Astrocyte (in vitro differentiated cells and primary cell): ENCODE results near the gene DAGLA.

Source experiments
- CTCF ChIP-seq: IDR thresholded peaks from 2 replicates; pipeline ENCODE4 v1.5.1; 2011; ENCODE audit warnings: low read depth, mild to moderate bottlenecking, inconsistent platforms, low read length, moderate library complexity; ENCODE audit not compliant: insufficient read depth
- EZH2 ChIP-seq: IDR thresholded peaks from 2 replicates; pipeline ENCODE4 v1.6.1; 2012; ENCODE audit warnings: mild to moderate bottlenecking, low read length, inconsistent platforms; ENCODE audit not compliant: insufficient read depth

DNA sequence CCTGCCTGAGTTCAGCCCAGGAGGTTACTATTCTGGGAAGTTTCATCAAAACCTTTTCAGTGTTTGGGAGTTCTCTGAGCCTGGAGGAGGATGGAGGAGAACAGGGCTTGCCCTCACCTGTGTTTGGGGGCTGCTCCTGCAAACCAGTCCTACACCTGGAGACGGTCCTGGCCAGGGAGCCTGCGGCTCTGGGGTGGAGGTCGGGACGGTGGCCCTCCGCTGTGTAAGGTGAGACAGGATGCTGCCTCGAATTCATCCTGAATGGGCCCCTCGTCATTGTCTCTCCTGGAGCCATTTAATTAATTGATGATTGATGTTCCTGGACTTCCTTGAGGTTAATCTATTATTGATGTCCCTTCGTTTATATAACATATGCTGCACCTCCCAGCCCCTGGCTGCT, 6.3 kb downstream of the DAGLA start:
- TF ChIP-seq CTCF (no peak), EZH2 (no peak)
